ENCODE results near the gene TRERF1.

Gene TRERF1

DNA sequence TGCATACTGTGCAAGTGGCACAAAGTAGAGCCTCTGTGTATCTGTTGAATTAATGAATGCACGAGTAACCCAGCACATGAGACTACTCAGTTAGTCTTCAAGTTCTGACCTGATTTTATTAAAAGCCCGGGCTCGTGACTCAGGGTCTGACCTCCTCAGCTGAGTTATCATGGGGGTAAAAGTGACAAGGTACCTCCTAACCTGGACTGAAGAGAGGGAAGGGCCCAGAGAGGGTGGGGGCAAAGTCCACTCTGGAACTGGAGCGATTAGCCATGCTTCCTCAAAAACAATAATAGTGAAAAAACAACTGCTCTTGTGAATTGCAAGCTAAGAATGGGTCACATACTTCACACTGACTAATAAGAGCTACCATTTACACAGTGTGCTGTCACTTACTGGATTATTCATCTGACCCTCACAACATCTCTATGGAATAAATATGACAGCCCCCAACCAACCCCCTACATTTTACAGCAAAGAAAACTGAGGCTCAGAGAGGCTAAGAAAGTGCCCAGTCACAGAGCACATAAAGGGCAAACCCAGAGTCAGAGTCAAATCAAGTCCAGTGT is 26.7 kb downstream of the TRERF1 start:
- no peak for DNase-seq
- TF ChIP-seq POLR2A (IDR thresholded peaks at IDR 0.05; ENCODE audit: low read length) = no peak
- TF ChIP-seq GATA1 (IDR thresholded peaks at IDR 0.05; ENCODE audit: low read depth, low read length) = no peak

- TF ChIP-seq POLR2A (IDR thresholded peaks at IDR 0.05; ENCODE audit: low read length) = no peak
- TF ChIP-seq GATA1 (IDR thresholded peaks at IDR 0.05; ENCODE audit: low read depth, low read length) = no peak
- no peak for DNase-seq
These were observed 28.5 kb downstream of the TRERF1 start for GRCh38 chr6:42423244-42423643.

DNA sequence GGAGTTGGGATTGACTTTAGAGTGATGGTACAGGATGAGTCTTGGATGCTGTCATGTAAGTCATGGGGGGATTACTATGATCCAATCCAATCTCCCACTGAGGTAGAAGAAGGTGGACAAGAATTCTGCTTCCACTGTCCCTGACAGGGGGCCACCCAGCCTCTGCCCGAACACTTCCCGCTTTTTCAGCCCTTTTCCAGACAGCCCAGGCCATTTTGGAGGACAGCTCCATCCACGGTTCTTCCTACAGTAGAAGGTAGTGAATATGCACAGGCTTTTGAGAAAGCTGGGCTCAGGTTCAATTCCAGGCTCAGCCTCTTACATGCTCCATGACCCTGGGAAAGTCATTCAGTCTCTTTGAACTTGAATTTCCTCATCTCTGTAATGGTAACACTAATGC is 31.0 kb downstream of the TRERF1 start:
- no peak for TF ChIP-seq POLR2A (IDR thresholded peaks at IDR 0.05; ENCODE audit: low read length)
- TF ChIP-seq GATA1 (IDR thresholded peaks at IDR 0.05; ENCODE audit: low read depth, low read length) = no peak
- no peak for DNase-seq

DNA sequence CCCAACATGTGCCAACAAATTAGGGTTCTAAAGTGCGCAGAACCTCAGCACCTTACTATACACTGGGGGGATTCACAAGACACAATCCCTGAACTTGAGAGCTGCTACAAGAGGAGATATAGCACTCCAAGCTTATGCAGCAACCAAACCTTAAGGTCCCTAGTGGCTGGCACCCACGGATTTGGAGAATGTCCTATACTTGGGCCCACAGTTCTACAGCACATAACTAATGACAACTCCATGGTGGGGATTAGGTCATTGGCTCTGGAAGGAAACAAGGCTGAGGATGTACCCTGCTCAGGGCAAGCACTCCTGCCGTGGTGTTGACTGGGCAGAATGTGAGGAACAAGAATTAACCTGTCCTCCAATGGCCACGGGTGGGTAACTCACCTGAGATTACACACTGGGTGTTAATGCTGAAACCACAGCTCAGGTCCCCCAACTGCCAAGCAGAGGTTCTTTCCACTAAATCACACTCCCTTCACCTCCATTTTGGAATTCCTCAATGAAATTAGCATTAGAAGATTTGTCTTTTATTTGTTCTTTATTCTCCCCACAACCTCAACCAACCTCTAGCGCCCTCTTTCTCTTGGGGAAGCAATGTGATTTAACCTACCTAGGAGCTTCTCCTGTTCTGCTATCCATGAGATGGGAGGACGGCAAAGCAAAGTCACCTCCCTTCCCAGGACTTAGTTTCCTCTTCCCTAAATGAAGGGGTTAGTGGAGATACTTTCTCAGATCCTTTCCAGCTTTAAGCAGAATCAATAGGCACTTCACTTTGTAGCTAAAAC is 32.0 kb downstream of the TRERF1 start:
- DNase-seq = no peak

DNA sequence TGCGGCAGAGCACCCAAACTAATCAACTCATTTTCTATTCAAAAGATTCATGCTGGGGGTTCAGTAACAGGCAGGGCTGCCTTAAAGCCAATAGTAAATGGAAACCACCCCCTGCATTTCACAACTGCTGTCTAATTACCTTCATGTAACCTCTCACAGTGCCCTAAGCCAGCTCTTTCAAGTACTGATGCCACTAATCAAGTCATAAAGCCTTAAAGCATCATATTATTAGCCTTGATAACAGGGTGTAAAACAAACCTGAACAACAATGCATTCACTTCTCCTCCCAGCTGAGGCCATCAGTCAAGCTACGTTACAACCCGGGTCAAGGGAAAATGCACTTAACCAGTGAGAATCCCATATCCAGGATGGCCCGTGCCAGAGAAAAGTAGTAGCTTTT is 33.0 kb downstream of the TRERF1 start:
- TF ChIP-seq POLR2A (IDR thresholded peaks at IDR 0.05; ENCODE audit: low read length) = no peak
- TF ChIP-seq GATA1 (IDR thresholded peaks at IDR 0.05; ENCODE audit: low read depth, low read length) = no peak
- no peak for DNase-seq

More for the DNA sequence above, 32.0 kb downstream of the TRERF1 start:
- TF ChIP-seq GATA1 (IDR thresholded peaks at IDR 0.05; ENCODE audit: low read depth, low read length) (no peak), POLR2A (IDR thresholded peaks at IDR 0.05; ENCODE audit: low read length) (no peak)

GRCh38 chr6:42417641-42418112 is 34.0 kb downstream of the TRERF1 start:
- no peak for DNase-seq
- TF ChIP-seq GATA1 (IDR thresholded peaks at IDR 0.05; ENCODE audit: low read depth, low read length) = no peak

- TF ChIP-seq GATA1 (IDR thresholded peaks at IDR 0.05; ENCODE audit: low read depth, low read length) (no peak), POLR2A (IDR thresholded peaks at IDR 0.05; ENCODE audit: low read length) (no peak)
- DNase-seq = no peak
These were observed 40.3 kb downstream of the TRERF1 start for GRCh38 chr6:42411406-42411805.

- TF ChIP-seq POLR2A (IDR thresholded peaks at IDR 0.05; ENCODE audit: low read length) (no peak), GATA1 (IDR thresholded peaks at IDR 0.05; ENCODE audit: low read depth, low read length) (no peak)
- no peak for DNase-seq
These were observed 40.9 kb downstream of the TRERF1 start for GRCh38 chr6:42410861-42411260.

DNA sequence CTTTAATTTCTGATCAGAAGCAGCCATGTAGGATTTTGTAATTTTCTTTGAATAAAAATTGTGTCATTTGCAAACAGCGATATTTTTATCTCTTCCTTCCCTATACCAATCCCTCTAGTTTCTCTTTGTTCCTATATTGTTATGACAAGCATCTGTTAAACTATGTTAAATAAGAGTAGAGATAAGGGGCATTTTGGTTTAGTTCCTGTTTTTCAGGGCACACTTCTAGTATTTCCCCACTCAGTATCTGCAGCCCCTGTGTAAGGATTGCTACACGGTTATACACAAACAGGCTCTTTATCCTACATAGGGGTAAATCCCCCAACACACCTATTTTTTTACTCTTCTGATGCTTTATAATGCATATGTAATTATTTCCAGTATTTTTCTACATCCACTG is 42.1 kb downstream of the TRERF1 start:
- DNase-seq = no peak
- no peak for TF ChIP-seq POLR2A (IDR thresholded peaks at IDR 0.05; ENCODE audit: low read length)
- TF ChIP-seq GATA1 (IDR thresholded peaks at IDR 0.05; ENCODE audit: low read depth, low read length) = no peak

GRCh38 chr6:42407379-42407778 is 44.3 kb downstream of the TRERF1 start:
- TF ChIP-seq GATA1 (IDR thresholded peaks at IDR 0.05; ENCODE audit: low read depth, low read length) (no peak), POLR2A (IDR thresholded peaks at IDR 0.05; ENCODE audit: low read length) (no peak)
- DNase-seq = peak in 1 of 2 experiments; percentile 17

DNA sequence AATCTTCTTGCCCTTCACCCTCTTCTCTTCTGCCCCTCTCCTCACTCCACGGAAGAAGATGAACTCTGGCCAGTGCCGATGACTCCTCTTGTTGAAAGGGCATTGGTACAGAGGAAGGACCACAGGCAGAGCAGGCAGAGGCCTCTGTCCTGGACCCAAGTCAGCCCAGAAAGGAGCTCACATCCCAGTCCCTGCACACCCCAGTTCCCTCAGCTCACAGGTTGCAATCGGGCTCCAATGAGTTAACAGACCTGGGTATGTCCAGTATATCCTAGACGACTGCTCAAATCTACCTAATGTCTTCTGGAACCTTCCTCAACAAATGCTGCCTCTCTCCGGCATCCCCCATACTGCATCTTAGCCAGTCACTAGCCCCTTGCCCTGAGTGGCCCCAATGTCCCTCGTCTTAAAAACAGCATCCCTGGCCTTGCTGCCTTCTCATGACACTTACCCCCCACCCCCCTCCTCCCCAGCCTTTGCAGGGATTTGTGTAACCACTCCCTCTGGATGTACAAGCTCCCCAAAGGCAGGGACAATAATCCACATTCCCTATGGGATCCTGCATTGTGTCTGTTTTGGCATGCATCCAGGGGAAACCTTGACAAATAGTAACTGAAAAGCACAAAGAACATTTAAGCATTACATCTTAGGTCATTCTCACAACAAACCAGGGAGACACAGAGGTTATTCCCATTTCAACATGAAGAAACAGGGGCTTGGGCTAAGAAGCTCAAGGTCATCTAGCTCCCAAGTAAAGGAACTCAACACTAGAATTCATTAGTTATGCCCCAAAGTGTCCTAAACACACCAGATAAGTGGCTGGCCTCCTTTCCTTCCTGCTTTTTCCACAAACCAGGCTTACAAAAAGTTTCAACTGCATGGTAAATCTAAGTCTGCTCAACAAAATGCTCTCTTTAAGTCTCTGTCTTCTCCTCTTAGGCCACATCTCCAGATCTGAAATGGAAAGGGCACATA is 45.1 kb downstream of the TRERF1 start:
- no peak for DNase-seq

DNA sequence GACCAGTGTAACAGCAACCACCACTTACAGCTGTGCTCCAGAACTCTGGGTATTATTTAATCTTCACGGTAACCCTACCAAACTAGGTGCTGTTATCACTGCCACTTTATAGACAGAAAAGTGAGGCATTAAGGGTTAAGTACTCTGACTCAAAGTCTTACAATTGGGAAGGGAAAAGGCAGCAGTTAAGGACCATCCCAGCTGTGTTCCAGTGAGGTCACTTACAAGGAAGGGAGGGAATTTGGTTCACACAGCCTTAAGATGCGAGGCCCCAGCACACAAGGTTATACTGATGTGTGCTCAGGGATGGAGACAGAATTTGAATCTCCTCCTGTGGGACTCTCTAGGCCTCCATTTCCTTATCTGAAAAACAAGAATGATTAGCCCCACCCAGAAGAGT is 46.7 kb downstream of the TRERF1 start:
- DNase-seq = peak in 1 of 2 experiments; percentile 14
- no peak for TF ChIP-seq GATA1 (IDR thresholded peaks at IDR 0.05; ENCODE audit: low read depth, low read length)
- TF ChIP-seq POLR2A (IDR thresholded peaks at IDR 0.05; ENCODE audit: low read length) = no peak

More for the DNA sequence above, 45.1 kb downstream of the TRERF1 start:
- no peak for TF ChIP-seq POLR2A (IDR thresholded peaks at IDR 0.05; ENCODE audit: low read length)
- no peak for TF ChIP-seq GATA1 (IDR thresholded peaks at IDR 0.05; ENCODE audit: low read depth, low read length)

- TF ChIP-seq GATA1 (IDR thresholded peaks at IDR 0.05; ENCODE audit: low read depth, low read length) (no peak), POLR2A (IDR thresholded peaks at IDR 0.05; ENCODE audit: low read length) (no peak)
These were observed 47.2 kb downstream of the TRERF1 start for GRCh38 chr6:42404484-42404883.

DNA sequence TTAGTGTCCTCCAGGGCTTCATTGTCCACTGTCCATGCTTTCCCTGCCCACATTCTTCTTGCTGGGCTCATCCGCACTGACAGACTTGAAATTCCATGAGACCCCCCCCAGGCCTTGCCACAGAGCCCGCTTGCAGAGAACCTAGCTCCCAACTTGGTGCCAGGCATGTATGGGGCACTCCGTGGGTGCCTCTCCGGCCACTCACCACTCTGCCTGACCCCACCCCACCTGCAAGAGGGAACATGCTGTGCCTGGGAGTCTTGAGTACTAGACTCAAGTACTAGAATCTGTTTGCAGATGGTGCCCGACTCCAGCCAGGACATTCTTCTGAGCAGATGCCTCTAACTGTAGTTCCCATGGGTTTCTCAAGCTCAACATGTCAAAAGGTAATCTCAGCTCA is 47.9 kb downstream of the TRERF1 start:
- no peak for TF ChIP-seq POLR2A (IDR thresholded peaks at IDR 0.05; ENCODE audit: low read length)
- no peak for TF ChIP-seq GATA1 (IDR thresholded peaks at IDR 0.05; ENCODE audit: low read depth, low read length)
- DNase-seq = no peak

More at GRCh38 chr6:42404484-42404883, 47.2 kb downstream of the TRERF1 start:
- DNase-seq = peak; percentile 62 to 68
